DMS 273 (cell line): ENCODE results near the gene PPP2R5C.
A peak's percentile ranks its signal among the peaks of the same experiment; 100 is the strongest.

Source experiments
- DNase-seq: peaks from one replicate; lab custom pipeline; 2025; ENCODE audit not compliant: unreplicated experiment; lab: John Stamatoyannopoulos, UW

PPP2R5C gene

DNA sequence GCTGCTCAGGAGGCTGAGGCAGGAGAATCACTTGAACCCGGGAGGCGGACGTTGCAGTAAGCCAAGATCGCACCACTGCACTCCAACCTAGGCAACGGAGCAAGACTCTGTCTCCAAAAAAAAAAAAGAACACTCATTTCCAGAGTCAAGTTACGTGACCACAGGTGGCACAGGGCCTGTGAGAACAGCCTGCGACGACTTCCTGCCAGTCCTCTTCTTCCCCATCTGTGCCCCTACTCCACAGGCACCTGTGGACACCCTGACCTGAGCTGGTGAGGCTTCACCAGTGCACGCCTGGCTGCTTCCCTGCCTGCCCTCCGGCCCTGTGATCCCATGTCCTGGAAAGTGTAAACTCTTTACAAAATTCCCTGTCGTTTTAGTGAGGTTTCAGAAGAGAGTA, 77.7 kb downstream of the PPP2R5C start:
- DNase-seq = peak; percentile 61

GRCh38 chr14:101839661-101840060, 78.2 kb downstream of the PPP2R5C start:
- DNase-seq = no peak

- DNase-seq = no peak
These were observed 79.3 kb downstream of the PPP2R5C start for GRCh38 chr14:101840649-101841369.

- no peak for DNase-seq
These were observed 81.5 kb downstream of the PPP2R5C start for GRCh38 chr14:101843038-101843437.

GRCh38 chr14:101843665-101844064, 82.2 kb downstream of the PPP2R5C start:
- DNase-seq = peak; percentile 21

DNA sequence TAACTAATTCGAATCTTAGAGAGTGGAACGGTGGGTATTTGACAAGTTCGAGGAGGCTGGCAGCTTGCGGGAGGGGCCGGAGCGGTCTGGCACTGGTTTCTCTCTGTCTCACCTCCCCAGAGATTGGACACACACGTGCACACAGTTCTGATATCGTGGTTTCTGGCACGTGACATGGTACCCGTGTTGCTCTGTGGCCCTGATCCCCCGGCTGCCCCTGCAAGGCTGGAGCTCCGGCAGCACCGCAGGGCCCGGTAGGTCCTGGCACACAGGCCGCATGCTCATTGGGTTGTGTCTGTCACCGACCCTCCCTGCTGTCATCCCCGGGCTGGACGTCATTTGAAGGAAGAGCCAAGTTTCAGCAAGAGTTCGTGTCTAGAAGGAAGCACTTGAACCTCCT, 82.7 kb downstream of the PPP2R5C start:
- DNase-seq = no peak

- DNase-seq = no peak
These were observed 83.2 kb downstream of the PPP2R5C start for GRCh38 chr14:101844751-101845150.

DNA sequence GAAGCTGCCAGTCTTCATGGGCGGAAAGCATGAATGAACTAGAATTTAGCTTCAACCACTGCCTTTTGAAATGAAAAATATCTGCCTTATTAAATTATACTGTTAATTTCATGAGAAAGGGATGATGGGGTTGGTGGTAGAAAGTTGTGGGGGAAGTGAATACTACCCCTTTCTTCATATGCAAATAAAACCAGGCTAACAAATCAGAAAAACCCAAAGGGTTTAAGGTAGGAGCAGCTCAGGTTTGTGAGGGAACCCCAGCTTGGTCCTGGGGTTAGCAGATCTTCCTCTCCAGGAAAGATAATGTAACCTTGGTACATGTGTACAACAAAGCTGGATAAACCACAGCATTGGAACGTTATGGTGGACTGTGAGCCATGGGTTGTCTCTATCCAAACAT, 84.0 kb downstream of the PPP2R5C start:
- no peak for DNase-seq

- DNase-seq = no peak
These were observed 84.4 kb downstream of the PPP2R5C start for GRCh38 chr14:101845896-101846295.

DNA sequence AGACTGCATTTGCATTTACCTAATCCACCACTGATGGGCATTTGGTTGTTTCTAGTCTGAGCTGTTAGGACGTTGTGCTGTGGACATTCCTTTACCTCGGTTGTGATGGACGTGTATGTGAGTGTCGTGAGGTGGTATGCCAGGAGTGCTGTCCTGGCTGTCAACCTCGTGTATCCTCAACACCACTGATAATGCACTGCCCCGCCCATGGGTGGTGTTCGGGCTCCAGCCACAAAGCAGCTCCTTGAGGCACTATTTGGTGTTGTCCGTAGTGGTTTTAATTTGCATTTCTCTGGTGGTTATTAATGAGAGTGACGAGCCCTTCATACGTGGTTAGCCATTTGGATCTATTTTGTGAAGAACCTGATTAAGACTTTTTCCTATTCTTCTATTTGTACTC, 87.6 kb downstream of the PPP2R5C start:
- DNase-seq = no peak

DNA sequence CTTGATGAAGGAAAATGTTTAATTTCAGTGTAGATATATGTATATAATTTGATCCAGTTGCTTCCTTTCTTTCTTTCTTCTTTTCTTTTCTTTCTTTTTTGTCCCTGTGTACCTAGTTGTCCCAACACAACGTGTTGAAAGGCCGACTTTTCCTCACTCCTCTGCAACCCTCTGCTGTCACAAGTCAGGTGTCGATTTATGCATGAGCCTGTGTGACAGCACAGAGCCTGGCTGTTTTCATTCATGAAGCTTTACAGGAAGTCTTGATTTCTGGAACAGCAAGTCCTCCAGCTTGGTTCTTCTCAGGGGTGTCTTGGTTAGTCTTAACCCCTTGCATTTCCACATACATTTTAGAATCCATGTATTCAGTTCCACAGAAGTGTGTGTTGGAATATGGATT, 88.1 kb downstream of the PPP2R5C start:
- DNase-seq = no peak

DNA sequence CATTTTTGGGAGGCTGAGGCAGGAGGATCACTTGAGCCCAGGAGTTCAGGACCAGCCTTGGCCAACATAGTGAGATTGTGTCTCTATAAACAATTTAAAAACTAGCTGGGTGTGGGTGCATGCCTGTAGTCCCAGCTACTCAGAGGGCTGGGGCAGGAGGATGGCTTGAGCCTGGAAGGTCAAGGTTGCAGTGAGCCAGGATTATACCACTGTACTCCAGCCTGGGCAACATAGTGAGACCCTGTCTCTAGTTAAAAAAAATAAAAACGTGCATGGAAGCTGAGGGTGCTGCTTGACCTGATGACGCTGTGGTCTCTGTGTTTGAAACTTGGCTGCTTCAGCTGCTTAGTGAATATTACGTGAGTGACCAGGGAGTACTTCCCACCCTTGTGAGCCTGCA, 89.7 kb downstream of the PPP2R5C start:
- DNase-seq = no peak

- DNase-seq = no peak
These were observed 90.4 kb downstream of the PPP2R5C start for GRCh38 chr14:101851736-101852405.

DNA sequence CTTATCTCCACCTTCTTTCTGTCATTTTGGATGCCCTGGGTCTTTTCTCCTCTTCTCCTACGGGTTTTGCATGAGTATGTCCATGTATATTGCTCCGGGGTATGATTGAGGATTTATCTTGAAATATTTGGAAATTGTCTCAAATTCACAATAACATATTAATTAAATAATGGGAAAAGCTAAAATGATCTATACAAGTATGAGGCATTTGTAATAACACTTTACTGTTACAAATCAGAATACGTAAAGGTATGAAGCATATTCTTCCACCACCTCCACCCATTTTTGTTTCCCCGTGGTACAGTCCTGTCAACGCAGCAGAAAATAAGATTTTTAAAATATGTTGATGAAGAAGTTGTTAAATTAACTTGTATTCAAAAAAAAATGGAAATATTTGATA, 91.3 kb downstream of the PPP2R5C start:
- DNase-seq = no peak

DNA sequence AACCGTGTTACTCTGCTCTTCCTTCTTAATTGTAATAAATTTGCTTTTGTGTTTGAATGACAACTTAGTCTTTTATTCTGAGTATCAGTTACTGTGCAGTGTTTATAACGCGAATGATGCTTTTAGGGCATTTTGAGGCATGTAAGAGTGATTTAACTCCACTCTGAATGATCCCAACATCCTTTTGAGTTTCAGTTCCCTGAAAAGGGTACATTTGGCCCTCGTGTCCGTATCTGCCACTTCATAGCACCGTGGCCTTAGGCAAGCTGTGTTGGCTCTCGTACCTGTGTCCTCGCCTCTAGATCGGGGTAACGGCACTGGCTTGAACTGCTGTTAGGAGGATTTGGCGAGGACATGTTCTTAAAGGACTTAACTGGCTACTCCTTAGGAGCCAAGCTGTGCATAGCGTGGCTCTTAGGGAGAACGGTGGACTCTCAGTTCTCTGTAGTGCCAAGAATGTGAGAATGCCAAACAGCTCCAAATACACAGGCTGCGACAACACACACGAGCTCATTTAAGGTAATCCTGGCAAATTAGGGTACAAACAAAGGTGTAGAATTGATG, 92.0 kb downstream of the PPP2R5C start:
- DNase-seq = no peak

GRCh38 chr14:101854366-101854765, 92.9 kb downstream of the PPP2R5C start:
- DNase-seq = no peak

DNA sequence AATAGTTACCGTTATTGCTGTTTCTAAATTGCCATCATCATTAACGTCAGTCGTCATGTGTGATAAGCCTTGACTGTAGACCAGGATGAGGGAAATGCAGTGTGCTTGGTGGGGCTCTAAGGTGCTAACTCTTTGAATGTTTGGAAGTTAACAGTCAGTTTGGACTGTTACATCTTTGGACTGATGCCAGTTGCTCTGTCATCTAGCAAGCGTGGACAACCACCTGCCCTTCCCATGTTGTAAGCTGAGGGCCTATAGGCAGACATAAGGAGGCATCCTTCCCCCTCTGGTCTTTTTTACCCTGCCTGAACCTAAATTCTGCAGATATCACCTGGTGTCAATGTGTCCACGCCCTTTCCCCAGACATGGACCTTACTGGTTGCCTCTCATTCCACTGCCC, 94.4 kb downstream of the PPP2R5C start:
- no peak for DNase-seq

DNA sequence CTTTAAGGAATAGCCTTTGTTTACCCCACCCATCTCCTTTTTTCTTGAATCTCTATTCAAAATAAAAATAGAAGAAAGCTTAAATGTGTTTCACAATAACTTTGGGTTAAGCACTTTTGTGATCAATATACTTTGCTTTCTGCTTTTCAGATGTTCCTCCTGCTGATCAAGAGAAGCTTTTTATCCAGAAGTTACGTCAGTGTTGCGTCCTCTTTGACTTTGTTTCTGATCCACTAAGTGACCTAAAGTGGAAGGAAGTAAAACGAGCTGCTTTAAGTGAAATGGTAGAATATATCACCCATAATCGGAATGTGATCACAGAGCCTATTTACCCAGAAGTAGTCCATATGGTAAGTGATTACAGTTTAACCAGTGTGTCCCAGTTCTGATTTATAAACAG, 95.0 kb downstream of the PPP2R5C start:
- DNase-seq = no peak

- no peak for DNase-seq
These were observed 95.7 kb downstream of the PPP2R5C start for GRCh38 chr14:101857226-101857625.

GRCh38 chr14:101858791-101859537, 97.5 kb downstream of the PPP2R5C start:
- no peak for DNase-seq

GRCh38 chr14:101859538-101859902, 98.0 kb downstream of the PPP2R5C start:
- no peak for DNase-seq

- no peak for DNase-seq
These were observed 98.4 kb downstream of the PPP2R5C start for GRCh38 chr14:101859958-101860357.
